ENCODE data around the gene LRRC27.

LRRC27 gene

DNA sequence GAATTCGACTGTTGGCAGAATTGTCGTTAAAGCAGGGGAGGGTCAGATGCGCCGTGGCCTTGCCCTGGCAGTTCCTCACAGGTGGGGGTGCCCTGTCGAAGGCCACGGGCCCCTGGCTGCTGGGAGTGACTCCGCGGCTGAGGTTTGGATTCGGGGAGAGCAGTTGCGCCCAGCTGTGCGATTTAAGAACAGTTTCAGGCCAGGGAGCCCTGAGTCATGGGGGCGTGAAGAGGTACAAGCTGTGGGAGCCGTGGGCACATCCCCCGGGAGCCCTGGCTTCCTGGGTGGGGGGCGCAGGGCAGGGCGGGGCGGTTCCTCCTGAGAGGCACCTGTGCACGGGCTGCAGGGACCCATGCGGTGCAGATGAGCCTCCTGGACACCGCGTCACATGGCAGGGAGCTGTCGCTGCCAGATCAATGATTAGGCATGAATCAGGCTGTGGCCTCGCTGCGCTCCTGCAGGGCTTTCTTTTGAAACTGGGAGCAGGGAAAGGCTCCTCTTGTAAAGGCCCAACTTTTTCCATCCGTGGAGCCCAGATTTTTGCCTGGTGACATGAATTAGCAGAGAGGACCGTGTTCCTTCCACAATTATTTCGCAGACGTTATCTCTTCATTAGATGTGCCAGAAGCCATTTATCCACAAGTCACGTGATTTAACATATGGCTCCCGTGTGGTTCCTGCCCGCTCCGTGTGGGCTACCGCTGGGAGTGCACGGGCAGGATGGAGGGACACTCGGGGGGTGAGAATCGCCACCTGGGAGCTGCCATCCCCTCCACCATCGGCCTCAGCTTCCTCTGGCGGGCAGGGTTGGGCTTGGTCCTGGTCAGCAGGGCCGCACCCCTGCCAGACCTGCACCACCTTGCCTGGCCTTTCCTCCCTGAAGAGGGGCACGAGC, 65.9 kb downstream of the LRRC27 start:
- no peaks in the 10 kb centered on the region for H3K27me3 ChIP-seq (ENCODE audit: control insufficient read depth in 1 of 2, insufficient read depth in 2 of 2, low read length in 2 of 2)
- peaks cover 43% of the 10 kb centered on the region for H3K4me1 ChIP-seq (ENCODE audit: insufficient read depth, low read length)
- H3K9ac ChIP-seq (ENCODE audit: low read length) = peak overlapping the region; percentile 57
- H3K36me3 ChIP-seq (ENCODE audit: insufficient read depth, low read length) = no peaks in the 10 kb centered on the region
- H3K4me3 ChIP-seq (ENCODE audit: low read depth in 1 of 2, low read length in 2 of 2) = peak overlapping the region; percentile 74 to 84
- H3K9me3 ChIP-seq (ENCODE audit: low read length) = no peaks in the 10 kb centered on the region
- H3K27ac ChIP-seq (ENCODE audit: low read depth, low read length) = peak overlapping the region; percentile 74

DNA sequence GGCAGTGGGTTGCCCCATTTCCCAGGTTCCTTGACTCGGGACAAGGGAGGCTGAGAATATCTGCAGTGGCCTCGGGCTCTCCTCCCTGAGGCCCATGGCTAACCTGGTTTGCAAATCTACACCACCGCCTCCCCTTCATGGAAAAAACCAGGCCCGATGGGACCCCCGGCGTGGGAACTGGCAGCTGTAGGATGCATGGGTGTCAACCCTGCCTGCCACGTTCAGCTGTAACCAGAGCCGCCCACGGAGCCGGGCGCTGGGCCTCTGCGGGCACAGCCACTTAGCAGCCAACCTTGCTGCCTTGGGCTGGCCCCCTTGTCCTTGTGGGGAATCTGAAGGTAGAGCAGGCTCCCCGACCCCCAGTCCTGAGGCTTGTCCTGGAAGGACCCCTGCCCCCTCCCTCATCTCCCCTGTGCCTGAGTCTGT, 66.6 kb downstream of the LRRC27 start:
- Histone ChIP-seq H3K4me3 (ENCODE audit: low read depth in 1 of 2, low read length in 2 of 2) (peak overlapping the region; percentile 74 to 84), H3K36me3 (ENCODE audit: insufficient read depth, low read length) (no peaks in the 10 kb centered on the region), H3K4me1 (ENCODE audit: insufficient read depth, low read length) (peaks cover 40% of the 10 kb centered on the region), H3K27ac (ENCODE audit: low read depth, low read length) (peak overlapping the region; percentile 74), H3K9ac (ENCODE audit: low read length) (no peak overlapping the region), H3K9me3 (ENCODE audit: low read length) (no peaks in the 10 kb centered on the region), H3K27me3 (ENCODE audit: control insufficient read depth in 1 of 2, insufficient read depth in 2 of 2, low read length in 2 of 2) (no peaks in the 10 kb centered on the region)

DNA sequence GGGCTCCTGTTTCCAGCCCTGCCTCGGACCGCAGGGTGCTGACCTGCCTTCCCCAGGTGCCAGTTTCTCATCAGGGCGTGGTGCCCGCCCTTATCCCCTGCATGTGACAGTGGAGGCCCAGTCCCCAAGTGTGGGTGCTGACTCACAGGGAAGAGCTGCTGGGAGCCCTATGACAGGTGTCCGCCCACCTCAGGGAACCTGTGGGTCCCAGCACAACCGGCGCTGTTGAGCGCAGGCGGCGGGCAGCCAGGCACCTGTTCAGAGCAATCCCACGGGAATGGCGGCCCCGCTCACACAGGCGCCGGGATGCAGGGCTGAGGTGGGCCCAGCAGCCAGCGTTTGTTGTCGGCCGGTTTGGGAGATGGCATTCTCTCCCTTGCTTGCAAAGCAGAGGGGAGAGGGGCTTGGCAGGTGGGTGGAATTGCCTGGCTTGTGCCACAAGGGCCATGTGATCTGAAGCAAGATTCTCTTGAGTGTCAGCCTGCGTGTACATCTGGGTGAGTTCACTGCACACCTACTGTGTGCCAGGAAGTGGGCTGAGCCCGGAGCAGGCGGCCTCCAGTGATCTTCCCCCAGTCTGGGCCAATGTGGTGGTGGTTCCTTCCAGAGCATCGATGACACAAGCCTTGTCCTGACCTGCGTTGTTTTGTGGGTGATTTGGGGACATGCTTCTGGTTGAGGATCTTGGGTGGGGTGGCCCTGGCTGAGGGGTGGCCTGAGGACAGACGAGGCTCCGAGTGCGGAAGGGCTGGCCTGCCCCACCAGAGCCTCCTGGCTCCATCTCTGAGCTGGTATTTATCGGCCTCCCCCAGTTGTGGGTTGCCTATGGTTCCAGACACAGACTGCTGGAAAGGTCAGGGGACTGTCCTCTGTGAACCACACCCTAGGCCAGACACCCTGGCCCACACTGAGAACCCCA, 67.4 kb downstream of the LRRC27 start:
- H3K4me3 ChIP-seq (ENCODE audit: low read depth in 1 of 2, low read length in 2 of 2) = no peak overlapping the region
- no peak overlapping the region for H3K9ac ChIP-seq (ENCODE audit: low read length)
- no peaks in the 10 kb centered on the region for H3K27me3 ChIP-seq (ENCODE audit: control insufficient read depth in 1 of 2, insufficient read depth in 2 of 2, low read length in 2 of 2)
- H3K36me3 ChIP-seq (ENCODE audit: insufficient read depth, low read length) = no peaks in the 10 kb centered on the region
- H3K27ac ChIP-seq (ENCODE audit: low read depth, low read length) = no peak overlapping the region
- H3K9me3 ChIP-seq (ENCODE audit: low read length) = no peaks in the 10 kb centered on the region
- peaks cover 39% of the 10 kb centered on the region for H3K4me1 ChIP-seq (ENCODE audit: insufficient read depth, low read length)

DNA sequence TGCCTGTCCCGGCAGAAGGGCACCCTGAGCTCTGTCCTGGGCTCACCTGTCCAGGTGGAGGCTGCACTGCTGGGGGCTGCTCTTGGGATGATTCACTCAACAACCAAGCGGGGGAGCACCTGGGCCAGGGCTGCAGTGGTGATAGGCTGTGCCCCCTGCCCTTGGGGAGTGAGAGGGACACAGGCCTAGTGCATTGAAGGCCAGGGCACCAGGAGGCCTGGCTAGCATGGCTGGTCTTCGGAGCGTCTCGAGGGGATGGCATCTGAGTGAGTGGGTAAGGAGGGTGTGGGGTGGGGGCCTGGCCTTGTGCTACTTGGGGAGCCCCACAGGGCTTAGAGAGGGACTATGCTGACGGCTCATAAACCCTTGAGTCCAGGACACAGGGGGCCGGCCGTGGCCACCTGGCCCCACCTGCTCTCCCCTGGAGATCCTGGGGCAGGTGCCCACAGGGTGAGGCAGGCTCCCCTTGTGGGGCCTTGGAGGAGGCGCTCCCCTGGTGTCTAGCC, 68.1 kb downstream of the LRRC27 start:
- H3K27me3 ChIP-seq (ENCODE audit: control insufficient read depth in 1 of 2, insufficient read depth in 2 of 2, low read length in 2 of 2) = no peaks in the 10 kb centered on the region
- H3K9ac ChIP-seq (ENCODE audit: low read length) = no peak overlapping the region
- peaks cover 39% of the 10 kb centered on the region for H3K4me1 ChIP-seq (ENCODE audit: insufficient read depth, low read length)
- peak overlapping the region; percentile 68 for H3K27ac ChIP-seq (ENCODE audit: low read depth, low read length)
- H3K4me3 ChIP-seq (ENCODE audit: low read depth in 1 of 2, low read length in 2 of 2) = no peak overlapping the region
- no peaks in the 10 kb centered on the region for H3K9me3 ChIP-seq (ENCODE audit: low read length)
- no peaks in the 10 kb centered on the region for H3K36me3 ChIP-seq (ENCODE audit: insufficient read depth, low read length)

DNA sequence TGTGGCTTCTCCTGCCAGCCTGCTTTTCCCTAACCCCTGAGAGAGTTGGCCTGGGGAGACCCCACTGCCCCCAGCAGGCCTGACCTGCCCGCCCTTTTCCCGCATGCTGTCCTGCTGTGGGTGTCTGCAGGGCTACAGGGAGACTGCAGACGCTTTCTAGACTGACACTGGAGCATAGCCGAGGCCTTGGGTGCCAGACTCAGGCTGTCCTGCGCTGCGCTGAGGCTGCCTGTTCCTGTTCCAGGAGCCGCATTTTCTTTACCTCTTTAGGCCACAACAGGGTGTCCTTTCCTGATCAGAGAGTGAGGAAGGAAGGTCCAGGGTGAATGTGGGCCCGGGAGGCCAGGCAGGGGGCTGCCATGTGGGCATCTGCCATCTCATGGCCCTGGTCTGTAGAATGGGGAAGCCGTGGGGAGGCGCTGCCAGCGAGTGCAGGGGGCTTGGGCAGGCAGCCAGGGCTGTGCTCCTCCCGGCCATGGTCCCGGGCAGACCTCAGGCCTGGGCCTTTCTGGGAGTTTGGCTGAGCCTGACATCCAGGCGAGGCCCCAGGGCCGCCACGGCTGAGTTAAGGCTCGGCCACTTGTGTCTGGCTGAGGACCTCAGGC, 68.7 kb downstream of the LRRC27 start:
- peaks cover 39% of the 10 kb centered on the region for H3K4me1 ChIP-seq (ENCODE audit: insufficient read depth, low read length)
- H3K27me3 ChIP-seq (ENCODE audit: control insufficient read depth in 1 of 2, insufficient read depth in 2 of 2, low read length in 2 of 2) = no peaks in the 10 kb centered on the region
- H3K27ac ChIP-seq (ENCODE audit: low read depth, low read length) = peak overlapping the region; percentile 68
- H3K9me3 ChIP-seq (ENCODE audit: low read length) = no peaks in the 10 kb centered on the region
- peaks cover 4% of the 10 kb centered on the region for H3K36me3 ChIP-seq (ENCODE audit: insufficient read depth, low read length)
- H3K9ac ChIP-seq (ENCODE audit: low read length) = no peak overlapping the region
- no peak overlapping the region for H3K4me3 ChIP-seq (ENCODE audit: low read depth in 1 of 2, low read length in 2 of 2)

DNA sequence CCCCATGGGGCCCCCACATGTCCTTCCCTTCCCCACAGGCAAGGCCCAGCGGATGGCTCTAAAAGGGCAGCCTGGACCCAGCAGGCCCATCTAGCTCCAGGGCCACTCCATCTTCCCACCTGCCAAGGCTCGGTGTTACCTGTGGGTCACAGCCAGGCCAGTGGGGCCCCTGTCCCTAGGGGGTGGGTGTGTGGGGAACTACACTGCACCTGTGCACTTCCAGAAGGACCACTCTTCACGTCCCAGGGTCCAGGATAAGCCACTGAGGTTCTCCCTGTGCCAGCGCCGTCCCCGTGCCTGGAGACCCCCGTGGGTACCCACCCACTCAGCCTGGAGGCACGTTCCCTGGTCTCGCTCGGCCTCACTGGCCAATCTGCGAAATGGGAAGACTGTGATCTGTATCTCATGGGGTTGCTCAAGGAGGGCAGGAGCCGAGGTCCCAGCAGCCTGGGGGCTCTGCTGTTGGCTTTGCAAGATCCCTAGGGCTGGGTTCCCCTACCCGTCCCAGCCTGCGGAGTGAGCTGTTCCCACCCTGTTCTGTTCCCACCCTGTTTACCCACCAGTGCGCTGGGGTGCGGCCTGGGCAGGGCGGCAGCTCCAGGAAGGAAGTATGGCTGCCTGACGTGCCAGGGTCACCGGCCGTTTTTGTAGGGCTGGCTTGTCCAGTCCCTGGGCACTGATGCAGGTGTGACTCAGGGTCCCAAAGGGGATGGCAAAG, 69.6 kb downstream of the LRRC27 start:
- Histone ChIP-seq H3K4me1 (ENCODE audit: insufficient read depth, low read length) (peaks cover 39% of the 10 kb centered on the region), H3K4me3 (ENCODE audit: low read depth in 1 of 2, low read length in 2 of 2) (no peak overlapping the region), H3K27ac (ENCODE audit: low read depth, low read length) (no peak overlapping the region), H3K9me3 (ENCODE audit: low read length) (no peaks in the 10 kb centered on the region), H3K36me3 (ENCODE audit: insufficient read depth, low read length) (peaks cover 10% of the 10 kb centered on the region), H3K9ac (ENCODE audit: low read length) (no peak overlapping the region), H3K27me3 (ENCODE audit: control insufficient read depth in 1 of 2, insufficient read depth in 2 of 2, low read length in 2 of 2) (no peaks in the 10 kb centered on the region)

DNA sequence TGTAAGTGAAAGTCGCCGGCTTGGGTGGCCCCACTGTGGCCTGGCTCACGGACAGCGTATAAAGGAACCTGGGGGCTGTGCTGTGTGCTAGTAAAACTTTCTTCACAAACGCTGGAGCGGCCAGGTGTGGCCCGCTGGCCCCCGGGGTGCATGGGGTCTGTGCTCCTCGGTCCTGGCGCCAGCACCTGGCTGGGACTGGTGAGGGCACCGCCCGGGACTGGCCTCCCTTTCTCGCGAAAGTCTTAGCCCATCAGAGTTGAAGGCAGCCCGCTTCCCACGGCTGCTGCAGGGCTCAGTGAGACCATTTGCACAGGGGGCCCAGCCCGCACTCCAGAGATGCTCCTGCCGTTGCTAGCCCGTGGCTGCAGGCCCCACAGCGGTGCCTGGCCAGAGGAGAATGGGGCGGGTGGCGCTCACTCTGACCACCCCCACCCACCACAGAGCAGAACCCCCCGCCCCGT, 70.8 kb downstream of the LRRC27 start:
- Histone ChIP-seq H3K36me3 (ENCODE audit: insufficient read depth, low read length) (peaks cover 10% of the 10 kb centered on the region), H3K27me3 (ENCODE audit: control insufficient read depth in 1 of 2, insufficient read depth in 2 of 2, low read length in 2 of 2) (no peaks in the 10 kb centered on the region), H3K27ac (ENCODE audit: low read depth, low read length) (no peak overlapping the region), H3K9me3 (ENCODE audit: low read length) (no peaks in the 10 kb centered on the region), H3K4me1 (ENCODE audit: insufficient read depth, low read length) (peaks cover 50% of the 10 kb centered on the region), H3K9ac (ENCODE audit: low read length) (no peak overlapping the region), H3K4me3 (ENCODE audit: low read depth in 1 of 2, low read length in 2 of 2) (no peak overlapping the region)

DNA sequence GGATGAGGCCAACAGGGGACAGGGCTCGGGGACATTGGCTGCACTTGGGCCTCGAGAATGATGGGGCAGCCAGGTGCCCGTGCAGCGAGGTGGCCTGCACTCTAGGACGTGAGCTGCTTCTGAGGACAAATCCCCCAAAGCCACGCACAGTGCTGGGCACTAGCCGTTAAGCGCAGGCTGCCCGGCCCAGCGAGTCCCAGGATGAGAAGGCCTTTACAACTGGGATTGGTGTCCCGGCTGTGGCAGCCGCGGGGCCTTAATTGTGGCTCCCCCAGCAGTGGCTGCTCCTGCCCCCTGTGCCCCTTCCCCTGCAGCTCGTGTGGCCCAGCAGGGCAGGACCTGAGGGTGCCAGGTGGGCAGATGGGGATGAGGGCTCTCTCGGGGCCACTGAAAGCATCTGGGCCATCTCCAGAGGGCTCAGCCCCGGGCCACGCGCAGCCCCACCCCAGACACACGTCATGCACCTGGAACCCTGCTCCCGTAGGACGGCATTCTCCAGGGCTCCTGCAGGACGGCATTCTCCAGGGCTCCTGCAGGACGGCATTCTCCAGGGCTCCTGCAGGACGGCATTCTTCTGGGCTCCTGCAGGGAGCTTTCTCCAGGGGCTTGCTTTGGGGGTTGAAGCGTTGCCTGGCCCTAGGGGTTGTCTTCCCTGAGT, 71.6 kb downstream of the LRRC27 start:
- peaks cover 10% of the 10 kb centered on the region for H3K36me3 ChIP-seq (ENCODE audit: insufficient read depth, low read length)
- H3K27ac ChIP-seq (ENCODE audit: low read depth, low read length) = no peak overlapping the region
- no peaks in the 10 kb centered on the region for H3K27me3 ChIP-seq (ENCODE audit: control insufficient read depth in 1 of 2, insufficient read depth in 2 of 2, low read length in 2 of 2)
- peaks cover 50% of the 10 kb centered on the region for H3K4me1 ChIP-seq (ENCODE audit: insufficient read depth, low read length)
- H3K9ac ChIP-seq (ENCODE audit: low read length) = no peak overlapping the region
- no peaks in the 10 kb centered on the region for H3K9me3 ChIP-seq (ENCODE audit: low read length)
- no peak overlapping the region for H3K4me3 ChIP-seq (ENCODE audit: low read depth in 1 of 2, low read length in 2 of 2)

GRCh38 chr10:132404169-132404880, 72.3 kb downstream of the LRRC27 start:
- Histone ChIP-seq H3K4me3 (ENCODE audit: low read depth in 1 of 2, low read length in 2 of 2) (no peak overlapping the region), H3K4me1 (ENCODE audit: insufficient read depth, low read length) (peaks cover 50% of the 10 kb centered on the region), H3K9me3 (ENCODE audit: low read length) (no peaks in the 10 kb centered on the region), H3K27me3 (ENCODE audit: control insufficient read depth in 1 of 2, insufficient read depth in 2 of 2, low read length in 2 of 2) (no peaks in the 10 kb centered on the region), H3K27ac (ENCODE audit: low read depth, low read length) (no peak overlapping the region), H3K9ac (ENCODE audit: low read length) (no peak overlapping the region), H3K36me3 (ENCODE audit: insufficient read depth, low read length) (peaks cover 10% of the 10 kb centered on the region)

All from muscle layer of colon (tissue), 2 donors.